ENCODE results near the gene RWDD2A. TPM values are rescaled to one million over a fixed set of nuclear protein-coding genes. Genes with fewer than 3 reads are reported as not detected.
A peak's percentile ranks its signal among the peaks of the same experiment; 100 is the strongest.

The RWDD2A gene
- total RNA-seq, 1 donor from 2014 or later = 4.6 TPM

GRCh38 chr6:83198486-83199172 is 5.5 kb downstream of the RWDD2A start:
- DNase-seq (ENCODE audit: low read depth, low spot score) = peak; percentile 48

- DNase-seq (ENCODE audit: low read depth, low spot score) = no peak
Observed at GRCh38 chr6:83199173-83199862, 6.2 kb downstream of the RWDD2A start.

- DNase-seq (ENCODE audit: low read depth, low spot score) = peak; percentile 63
Observed at GRCh38 chr6:83199863-83200225, 6.7 kb downstream of the RWDD2A start.

- no peak for DNase-seq (ENCODE audit: low read depth, low spot score)
Observed at GRCh38 chr6:83202031-83202430, 8.9 kb downstream of the RWDD2A start.

- peak; percentile 51 for DNase-seq (ENCODE audit: low read depth, low spot score)
Observed at GRCh38 chr6:83215131-83216047, 22.2 kb downstream of the RWDD2A start.

GRCh38 chr6:83216806-83217205 is 23.6 kb downstream of the RWDD2A start:
- DNase-seq (ENCODE audit: low read depth, low spot score) = no peak

- DNase-seq (ENCODE audit: low read depth, low spot score) = no peak
Observed at GRCh38 chr6:83218646-83219045, 25.5 kb downstream of the RWDD2A start.

GRCh38 chr6:83220121-83220520 is 27.0 kb downstream of the RWDD2A start:
- no peak for DNase-seq (ENCODE audit: low read depth, low spot score)

- no peak for DNase-seq (ENCODE audit: low read depth, low spot score)
Observed at GRCh38 chr6:83221276-83221675, 28.1 kb downstream of the RWDD2A start.

GRCh38 chr6:83221889-83222479 is 28.8 kb downstream of the RWDD2A start:
- DNase-seq (ENCODE audit: low read depth, low spot score) = peak; percentile 3

- no peak for DNase-seq (ENCODE audit: low read depth, low spot score)
Observed at GRCh38 chr6:83226517-83226916, 33.4 kb downstream of the RWDD2A start.

GRCh38 chr6:83231146-83231545 is 38.0 kb downstream of the RWDD2A start:
- no peak for DNase-seq (ENCODE audit: low read depth, low spot score)

- no peak for DNase-seq (ENCODE audit: low read depth, low spot score)
Observed at GRCh38 chr6:83247471-83247870, 54.3 kb downstream of the RWDD2A start.

Other genes with a start within 250 kb of the RWDD2A start
- gene UBE3D, start 127.5 kb upstream of the RWDD2A start, total RNA-seq = 5.1 and 6.3 TPM in 2 replicates
- gene DOP1A, start 125.7 kb upstream of the RWDD2A start, total RNA-seq = 22.2 and 31.5 TPM in 2 replicates
- 74.8 and 121 TPM in 2 replicates for gene PGM3, start 92 bp upstream of the RWDD2A start, total RNA-seq
- 12.7 and 16.1 TPM in 2 replicates for gene ME1, start 237.7 kb downstream of the RWDD2A start, total RNA-seq

Data from pulmonary artery endothelial cell (primary cell).